Measurements from ENCODE around the gene CHRNA4. TPM values are rescaled to one million over a fixed set of nuclear protein-coding genes. Genes with fewer than 3 reads are reported as not detected.
"Not testable (repeated sequence)": the region's sequence is repeated elsewhere in the genome, so short reads cannot be mapped to it uniquely, and the experiment has no call there.

The CHRNA4 gene
- total and polyA plus RNA-seq, 2 donors (not counting 1 experiment from before 2014, with no cell fraction given): not detected

GRCh38 chr20:63306673-63307537, 54.2 kb downstream of the CHRNA4 start:
- no peak for TF ChIP-seq CTCF (conservative IDR thresholded peaks at IDR 0.05 in 1 of 2, IDR thresholded peaks at IDR 0.05 in 1 of 2; ENCODE audit: low read depth in 1 of 2, low read length in 2 of 2)
- no peak for TF ChIP-seq EZH2 (IDR thresholded peaks at IDR 0.05; ENCODE audit: low read length, missing control alignments)
- no peak for DNase-seq (ENCODE audit: low read depth in 2 of 2)
- Histone ChIP-seq H3K36me3 (ENCODE audit: control insufficient read depth, insufficient read depth, low read length) (no peaks in the 10 kb centered on the region), H3K27me3 (ENCODE audit: control insufficient read depth, insufficient read depth, low read length) (no peaks in the 10 kb centered on the region), H3K79me2 (ENCODE audit: control insufficient read depth, insufficient read depth, low read length) (no peaks in the 10 kb centered on the region), H3K4me1 (ENCODE audit: control insufficient read depth, extremely low read depth, insufficient read depth, low read length) (no peaks in the 10 kb centered on the region), H4K20me1 (ENCODE audit: control insufficient read depth, extremely low read depth, insufficient read depth, low read length) (no peaks in the 10 kb centered on the region), H2AFZ (ENCODE audit: low read length) (no peak overlapping the region), H3K4me3 (replicated peaks in 1 of 4; ENCODE audit: control extremely low read depth in 1 of 4, insufficient read depth in 1 of 4, low read depth in 3 of 4, low read length in 4 of 4) (no peak overlapping the region), H3K9ac (ENCODE audit: insufficient read depth, low read length) (no peak overlapping the region), H3K9me3 (ENCODE audit: control insufficient read depth, insufficient read depth, low read depth, low read length) (no peaks in the 10 kb centered on the region), H3K4me2 (ENCODE audit: extremely low read depth, insufficient read depth, low read length) (no peak overlapping the region), H3K27ac (ENCODE audit: insufficient read depth, low read length) (no peak overlapping the region)

GRCh38 chr20:63305933-63306672, 55.0 kb downstream of the CHRNA4 start:
- H2AFZ ChIP-seq (ENCODE audit: low read length); H3K27ac ChIP-seq (ENCODE audit: insufficient read depth, low read length); H3K9me3 ChIP-seq (ENCODE audit: control insufficient read depth, insufficient read depth, low read depth, low read length); H3K4me3 ChIP-seq (replicated peaks in 1 of 4; ENCODE audit: control extremely low read depth in 1 of 4, insufficient read depth in 1 of 4, low read depth in 3 of 4, low read length in 4 of 4); H3K79me2 ChIP-seq (ENCODE audit: control insufficient read depth, insufficient read depth, low read length); H3K9ac ChIP-seq (ENCODE audit: insufficient read depth, low read length); H3K4me2 ChIP-seq (ENCODE audit: extremely low read depth, insufficient read depth, low read length); H3K27me3 ChIP-seq (ENCODE audit: control insufficient read depth, insufficient read depth, low read length); DNase-seq (ENCODE audit: low read depth in 2 of 2); H4K20me1 ChIP-seq (ENCODE audit: control insufficient read depth, extremely low read depth, insufficient read depth, low read length); H3K4me1 ChIP-seq (ENCODE audit: control insufficient read depth, extremely low read depth, insufficient read depth, low read length); H3K36me3 ChIP-seq (ENCODE audit: control insufficient read depth, insufficient read depth, low read length): not testable (repeated sequence)

- Histone ChIP-seq H3K79me2 (ENCODE audit: control insufficient read depth, insufficient read depth, low read length) (no peaks in the 10 kb centered on the region), H3K27me3 (ENCODE audit: control insufficient read depth, insufficient read depth, low read length) (no peaks in the 10 kb centered on the region), H2AFZ (ENCODE audit: low read length) (no peak overlapping the region), H3K9me3 (ENCODE audit: control insufficient read depth, insufficient read depth, low read depth, low read length) (no peaks in the 10 kb centered on the region), H3K27ac (ENCODE audit: insufficient read depth, low read length) (no peak overlapping the region), H3K4me2 (ENCODE audit: extremely low read depth, insufficient read depth, low read length) (no peak overlapping the region), H4K20me1 (ENCODE audit: control insufficient read depth, extremely low read depth, insufficient read depth, low read length) (no peaks in the 10 kb centered on the region), H3K4me3 (replicated peaks in 1 of 4; ENCODE audit: control extremely low read depth in 1 of 4, insufficient read depth in 1 of 4, low read depth in 3 of 4, low read length in 4 of 4) (no peak overlapping the region), H3K36me3 (ENCODE audit: control insufficient read depth, insufficient read depth, low read length) (no peaks in the 10 kb centered on the region), H3K9ac (ENCODE audit: insufficient read depth, low read length) (no peak overlapping the region), H3K4me1 (ENCODE audit: control insufficient read depth, extremely low read depth, insufficient read depth, low read length) (no peaks in the 10 kb centered on the region)
- no peak for DNase-seq (ENCODE audit: low read depth in 2 of 2)
- TF ChIP-seq CTCF (conservative IDR thresholded peaks at IDR 0.05 in 1 of 2, IDR thresholded peaks at IDR 0.05 in 1 of 2; ENCODE audit: low read depth in 1 of 2, low read length in 2 of 2): no peak
Observed at GRCh38 chr20:63305393-63305792, 55.8 kb downstream of the CHRNA4 start.

Data from fibroblast of lung (primary cell).